RWPE2 (cell line): ENCODE measurements around the gene TRIL.

Experiments
- ATAC-seq: fragments of 200-7000 bp; cut with Tn5 transposase; 3 replicates; pipeline ENCODE4 v1.9.1; 2021; ENCODE audit warnings: low read depth
- DNase-seq: peaks from one replicate; pipeline ENCODE4 v3.0.0-alpha.2; 2020; ENCODE audit warnings: low spot score
- H3K27ac ChIP-seq: fragments of 450-650 bp; 2 replicates; pipeline ENCODE4 v1.5.1; 2017; ENCODE audit warnings: mild to moderate bottlenecking; ENCODE audit not compliant: poor library complexity, severe bottlenecking
- H3K27me3 ChIP-seq: fragments of 250-450 bp; sonication (Bioruptor Pico); 2 replicates; pipeline ENCODE4 v1.5.1; 2021; ENCODE audit warnings: mild to moderate bottlenecking, moderate library complexity; ENCODE audit not compliant: insufficient read depth, poor library complexity, severe bottlenecking
- H3K36me3 ChIP-seq: fragments of 250-450 bp; sonication (Bioruptor Pico); 2 replicates; pipeline ENCODE4 v1.5.1; 2020; ENCODE audit warnings: low read depth, mild to moderate bottlenecking, moderate library complexity
- H3K4me1 ChIP-seq: fragments of 250-450 bp; sonication (Bioruptor Pico); 2 replicates; pipeline ENCODE4 v1.5.1; 2021; ENCODE audit warnings: mild to moderate bottlenecking, moderate library complexity; ENCODE audit not compliant: insufficient read depth, poor library complexity, severe bottlenecking
- H3K4me3 ChIP-seq: fragments of 250-450 bp; sonication (Bioruptor Pico); 2 replicates; pipeline ENCODE4 v1.5.1; 2021; ENCODE audit warnings: mild to moderate bottlenecking, moderate library complexity; ENCODE audit not compliant: severe bottlenecking
- H3K9me3 ChIP-seq: fragments of 250-450 bp; sonication (Bioruptor Pico); 2 replicates; pipeline ENCODE4 v1.5.1; 2021; ENCODE audit warnings: mild to moderate bottlenecking, moderate library complexity; ENCODE audit not compliant: severe bottlenecking
- TF ChIP-seq, protein P1 (sequence below): fragments of 450-650 bp; IDR thresholded peaks from one replicate; pipeline ENCODE4 v1.5.1; 2017; ENCODE audit warnings: mild to moderate bottlenecking, moderate library complexity; ENCODE audit not compliant: poor library complexity, severe bottlenecking

TRIL gene, protein sequence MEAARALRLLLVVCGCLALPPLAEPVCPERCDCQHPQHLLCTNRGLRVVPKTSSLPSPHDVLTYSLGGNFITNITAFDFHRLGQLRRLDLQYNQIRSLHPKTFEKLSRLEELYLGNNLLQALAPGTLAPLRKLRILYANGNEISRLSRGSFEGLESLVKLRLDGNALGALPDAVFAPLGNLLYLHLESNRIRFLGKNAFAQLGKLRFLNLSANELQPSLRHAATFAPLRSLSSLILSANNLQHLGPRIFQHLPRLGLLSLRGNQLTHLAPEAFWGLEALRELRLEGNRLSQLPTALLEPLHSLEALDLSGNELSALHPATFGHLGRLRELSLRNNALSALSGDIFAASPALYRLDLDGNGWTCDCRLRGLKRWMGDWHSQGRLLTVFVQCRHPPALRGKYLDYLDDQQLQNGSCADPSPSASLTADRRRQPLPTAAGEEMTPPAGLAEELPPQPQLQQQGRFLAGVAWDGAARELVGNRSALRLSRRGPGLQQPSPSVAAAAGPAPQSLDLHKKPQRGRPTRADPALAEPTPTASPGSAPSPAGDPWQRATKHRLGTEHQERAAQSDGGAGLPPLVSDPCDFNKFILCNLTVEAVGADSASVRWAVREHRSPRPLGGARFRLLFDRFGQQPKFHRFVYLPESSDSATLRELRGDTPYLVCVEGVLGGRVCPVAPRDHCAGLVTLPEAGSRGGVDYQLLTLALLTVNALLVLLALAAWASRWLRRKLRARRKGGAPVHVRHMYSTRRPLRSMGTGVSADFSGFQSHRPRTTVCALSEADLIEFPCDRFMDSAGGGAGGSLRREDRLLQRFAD

DNA sequence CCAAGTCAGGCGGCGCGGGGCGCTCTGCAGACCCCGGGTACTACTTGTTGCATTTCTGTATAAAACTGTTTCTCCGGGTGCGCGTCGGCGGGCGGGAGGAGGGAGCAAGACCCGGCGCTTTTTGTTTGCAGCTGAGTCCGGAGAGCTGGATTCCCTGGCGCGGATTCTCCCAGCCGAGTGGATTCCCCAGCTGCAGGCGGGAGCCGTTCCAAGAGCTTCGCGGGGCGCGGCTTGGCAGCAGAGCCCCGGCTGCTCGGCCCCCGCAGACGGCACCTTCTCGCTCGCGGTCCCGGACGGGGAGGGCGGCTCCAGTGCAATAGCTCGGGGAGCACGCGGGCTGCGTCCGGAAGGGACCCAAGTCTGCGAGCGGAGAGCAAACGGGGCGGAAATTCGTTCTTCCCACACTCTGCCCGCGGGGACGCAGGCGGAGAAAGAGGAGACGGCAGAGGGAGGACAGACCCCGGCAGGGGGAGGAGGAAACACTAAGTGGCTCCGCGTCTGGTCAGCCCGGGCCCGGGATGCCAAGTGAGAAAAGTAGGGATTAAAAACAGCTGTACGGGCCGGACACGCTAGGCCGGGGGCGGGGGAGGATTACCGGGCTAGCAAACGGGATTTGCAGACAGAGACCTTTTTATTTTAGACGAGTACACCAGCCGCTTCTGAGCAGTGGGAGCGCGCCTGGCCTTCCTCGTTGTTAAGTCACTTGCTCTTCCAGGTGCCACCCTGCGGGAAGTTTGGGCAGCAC is at the start of gene TRIL:
TRIL (minus strand) TSS at position 96 of the 745 bp plus-strand sequence. CDS start 284 bp downstream, outside the sequence.
- H3K36me3 ChIP-seq, result no peaks in the 10 kb centered on the region
- ATAC-seq (peak; percentile 7), DNase-seq (no peak)
- no peaks in the 10 kb centered on the region for H3K4me1 ChIP-seq
- H3K27ac ChIP-seq, result no peak within 1 kb of the TSS
- H3K27me3 ChIP-seq, result peaks cover 32% of the 10 kb centered on the region
- TF ChIP-seq, protein P1, sequence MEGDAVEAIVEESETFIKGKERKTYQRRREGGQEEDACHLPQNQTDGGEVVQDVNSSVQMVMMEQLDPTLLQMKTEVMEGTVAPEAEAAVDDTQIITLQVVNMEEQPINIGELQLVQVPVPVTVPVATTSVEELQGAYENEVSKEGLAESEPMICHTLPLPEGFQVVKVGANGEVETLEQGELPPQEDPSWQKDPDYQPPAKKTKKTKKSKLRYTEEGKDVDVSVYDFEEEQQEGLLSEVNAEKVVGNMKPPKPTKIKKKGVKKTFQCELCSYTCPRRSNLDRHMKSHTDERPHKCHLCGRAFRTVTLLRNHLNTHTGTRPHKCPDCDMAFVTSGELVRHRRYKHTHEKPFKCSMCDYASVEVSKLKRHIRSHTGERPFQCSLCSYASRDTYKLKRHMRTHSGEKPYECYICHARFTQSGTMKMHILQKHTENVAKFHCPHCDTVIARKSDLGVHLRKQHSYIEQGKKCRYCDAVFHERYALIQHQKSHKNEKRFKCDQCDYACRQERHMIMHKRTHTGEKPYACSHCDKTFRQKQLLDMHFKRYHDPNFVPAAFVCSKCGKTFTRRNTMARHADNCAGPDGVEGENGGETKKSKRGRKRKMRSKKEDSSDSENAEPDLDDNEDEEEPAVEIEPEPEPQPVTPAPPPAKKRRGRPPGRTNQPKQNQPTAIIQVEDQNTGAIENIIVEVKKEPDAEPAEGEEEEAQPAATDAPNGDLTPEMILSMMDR, result no peak
- peak within 1 kb of the TSS; percentile 13 for H3K4me3 ChIP-seq
- no peaks in the 10 kb centered on the region for H3K9me3 ChIP-seq

DNA sequence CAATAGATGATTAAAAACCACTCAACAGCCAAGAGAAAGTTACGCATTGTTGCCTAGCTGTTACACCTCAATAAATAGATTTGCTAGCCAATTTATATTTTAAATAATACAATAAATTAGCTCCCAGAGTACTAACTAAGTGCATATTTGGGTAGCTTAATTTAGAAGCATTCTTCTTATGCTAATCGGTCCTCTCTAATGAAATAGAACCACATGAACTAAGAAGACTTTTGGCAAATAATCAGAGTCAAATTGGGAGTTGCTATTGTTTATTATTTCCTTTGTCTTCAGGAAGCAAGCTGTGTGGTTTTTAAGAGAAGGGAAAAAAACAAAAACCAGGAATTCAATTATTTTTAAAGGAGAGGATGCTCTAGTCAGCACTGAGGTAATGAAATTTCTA is 49.0 kb upstream of the TRIL start:
- no peak for ATAC-seq
- Histone ChIP-seq H3K27me3 (no peaks in the 10 kb centered on the region), H3K9me3 (no peaks in the 10 kb centered on the region), H3K27ac (no peak overlapping the region), H3K36me3 (no peaks in the 10 kb centered on the region), H3K4me1 (no peaks in the 10 kb centered on the region), H3K4me3 (no peak overlapping the region)
- TF ChIP-seq, protein P1, result no peak
- no peak for DNase-seq

DNA sequence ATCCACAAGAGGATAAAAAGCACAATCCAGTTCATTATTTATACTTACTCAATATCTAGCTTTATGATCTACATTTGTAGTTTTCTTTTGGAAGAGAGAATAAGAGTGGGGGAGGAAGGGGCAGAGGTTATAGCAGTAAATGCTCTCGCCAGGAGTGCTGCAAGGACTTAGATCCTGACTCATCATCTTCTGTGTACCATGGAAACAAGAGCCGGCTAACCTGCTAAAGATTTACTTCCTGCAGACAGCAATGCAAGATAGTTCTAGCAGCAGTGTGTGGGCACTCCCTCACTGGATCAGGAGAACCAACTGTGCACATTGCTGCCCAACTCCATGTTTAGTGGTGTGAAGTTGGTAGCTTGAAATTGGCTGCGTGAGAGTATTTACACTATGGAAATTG is 47.7 kb upstream of the TRIL start:
- ATAC-seq (peak; percentile 78), DNase-seq (no peak)
- no peaks in the 10 kb centered on the region for H3K4me1 ChIP-seq
- H3K27me3 ChIP-seq, result no peaks in the 10 kb centered on the region
- TF ChIP-seq, protein P1, result no peak
- no peak overlapping the region for H3K4me3 ChIP-seq
- no peak overlapping the region for H3K27ac ChIP-seq
- H3K9me3 ChIP-seq, result no peaks in the 10 kb centered on the region
- H3K36me3 ChIP-seq, result no peaks in the 10 kb centered on the region

DNA sequence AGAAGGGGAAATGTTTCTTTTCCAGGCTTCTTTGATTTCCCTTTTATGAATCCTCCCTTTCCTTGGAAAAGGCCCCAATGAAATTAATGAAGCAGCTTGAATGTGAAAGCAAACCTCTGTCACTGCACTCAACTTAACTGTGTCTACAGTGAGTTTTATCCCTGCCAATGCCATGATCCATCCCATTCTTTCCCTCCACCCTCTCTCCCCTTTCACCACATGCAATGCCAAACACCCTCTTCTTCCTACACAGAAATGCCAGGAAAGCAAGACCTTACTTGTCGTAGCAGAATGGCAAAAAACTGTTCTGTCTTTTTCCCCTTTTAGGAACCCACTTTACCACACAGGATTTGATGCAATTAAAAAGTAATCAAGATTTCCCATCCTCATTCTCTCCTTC is 47.3 kb upstream of the TRIL start:
- no peaks in the 10 kb centered on the region for H3K9me3 ChIP-seq
- TF ChIP-seq, protein P1, result no peak
- ATAC-seq (no peak), DNase-seq (no peak)
- H3K27ac ChIP-seq, result no peak overlapping the region
- no peaks in the 10 kb centered on the region for H3K27me3 ChIP-seq
- H3K4me3 ChIP-seq, result no peak overlapping the region
- H3K4me1 ChIP-seq, result no peaks in the 10 kb centered on the region
- H3K36me3 ChIP-seq, result no peaks in the 10 kb centered on the region
